GM23248 (cell line): Measurements from ENCODE around the gene EME1.

Experiments used
- EZH2 ChIP-seq: fragments of 200-600 bp; sonication (generic); IDR thresholded peaks from 2 replicates; pipeline ENCODE4 v1.6.1; 2018; ENCODE audit warnings: antibody characterized with exemption, mild to moderate bottlenecking; ENCODE audit not compliant: insufficient read depth, poor library complexity, severe bottlenecking
- EZH2phosphoT487 ChIP-seq: fragments of 200-600 bp; sonication (generic); IDR thresholded peaks from 2 replicates; pipeline ENCODE4 v1.6.1; 2018; ENCODE audit warnings: antibody characterized with exemption, moderate library complexity, mild to moderate bottlenecking, low read depth; ENCODE audit not compliant: insufficient read depth

DNA sequence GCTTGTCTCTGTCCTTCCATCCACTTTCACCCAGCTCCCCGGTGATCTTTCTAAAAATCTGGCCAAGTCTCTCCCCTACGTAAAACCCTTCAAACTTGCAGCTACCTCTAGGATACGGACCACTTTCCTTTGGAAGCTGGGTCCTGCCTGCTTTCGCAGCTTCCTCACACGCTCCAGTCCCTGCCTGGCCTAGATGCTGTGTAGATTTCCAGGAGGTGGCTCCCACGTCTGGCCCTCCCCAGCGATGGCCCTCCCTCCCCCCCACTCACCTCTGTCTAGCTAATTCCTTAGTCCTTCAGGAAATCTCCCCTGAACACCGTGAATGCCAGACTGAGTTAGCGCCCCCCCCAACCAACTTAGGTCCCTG, 24.9 kb downstream of the EME1 start:
- TF ChIP-seq EZH2 (no peak), EZH2phosphoT487 (no peak)
